GM23338 (cell line): ENCODE data around the gene PCSK2.

Experiments used
- CREB1 ChIP-seq: fragments of 250-450 bp; sonication (Bioruptor Pico); IDR thresholded peaks from 2 replicates; pipeline ENCODE4 v1.5.0; 2020; ENCODE audit warnings: low read depth, mild to moderate bottlenecking, moderate library complexity
- EZH2 ChIP-seq: fragments of 200-600 bp; sonication (generic); IDR thresholded peaks from one replicate; pipeline ENCODE4 v1.8.0; 2017; ENCODE audit warnings: antibody characterized with exemption, mild to moderate bottlenecking, low read depth; ENCODE audit not compliant: unreplicated experiment
- EZH2phosphoT487 ChIP-seq: fragments of 200-600 bp; sonication (generic); IDR thresholded peaks from one replicate; pipeline ENCODE4 v1.8.1; 2018; ENCODE audit warnings: antibody characterized with exemption; ENCODE audit not compliant: unreplicated experiment
- JUNB ChIP-seq: IDR thresholded peaks from one replicate; pipeline ENCODE4 v1.6.1; 2016; ENCODE audit warnings: antibody characterized with exemption; ENCODE audit not compliant: unreplicated experiment
- POLR2AphosphoS5 ChIP-seq: IDR thresholded peaks from 2 replicates; pipeline ENCODE4 v1.6.1; 2016; ENCODE audit warnings: antibody characterized with exemption, low read depth
- TF ChIP-seq, protein P1 (sequence below): IDR thresholded peaks from one replicate; pipeline ENCODE4 v1.6.1; 2018; ENCODE audit warnings: antibody characterized with exemption; ENCODE audit not compliant: unreplicated experiment
- TF ChIP-seq, protein P2 (sequence below), 2 experiments: fragments of 200-600 bp in 1 of 2; sonication (generic) in 1 of 2; conservative IDR thresholded peaks; 2 replicates each; pipeline versions ENCODE4 v1.5.1 to v1.6.1; 2016 to 2017; ENCODE audit warnings: antibody characterized with exemption in 2 of 2, low read depth in 2 of 2, mild to moderate bottlenecking in 2 of 2, moderate library complexity in 1 of 2

DNA sequence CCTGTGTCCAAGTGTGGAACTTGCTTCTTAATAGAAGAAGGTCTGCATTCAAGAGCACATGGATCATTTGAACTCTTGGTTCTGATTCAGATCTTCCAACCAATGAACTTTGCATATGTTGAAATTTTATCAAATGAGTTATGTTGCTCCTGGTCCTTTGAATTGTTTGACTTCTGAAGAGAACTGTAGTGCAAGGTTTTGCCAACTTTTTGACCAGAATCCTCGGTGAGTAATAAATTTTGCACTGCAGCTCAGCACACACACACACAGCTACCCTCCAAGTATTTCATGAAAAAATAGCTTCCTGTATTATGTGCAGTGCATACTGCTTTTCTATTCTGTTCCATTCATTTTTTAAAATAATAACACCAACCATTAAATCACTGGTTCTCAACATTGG lies 236.9 kb downstream of the PCSK2 start:
- TF ChIP-seq, protein P1, sequence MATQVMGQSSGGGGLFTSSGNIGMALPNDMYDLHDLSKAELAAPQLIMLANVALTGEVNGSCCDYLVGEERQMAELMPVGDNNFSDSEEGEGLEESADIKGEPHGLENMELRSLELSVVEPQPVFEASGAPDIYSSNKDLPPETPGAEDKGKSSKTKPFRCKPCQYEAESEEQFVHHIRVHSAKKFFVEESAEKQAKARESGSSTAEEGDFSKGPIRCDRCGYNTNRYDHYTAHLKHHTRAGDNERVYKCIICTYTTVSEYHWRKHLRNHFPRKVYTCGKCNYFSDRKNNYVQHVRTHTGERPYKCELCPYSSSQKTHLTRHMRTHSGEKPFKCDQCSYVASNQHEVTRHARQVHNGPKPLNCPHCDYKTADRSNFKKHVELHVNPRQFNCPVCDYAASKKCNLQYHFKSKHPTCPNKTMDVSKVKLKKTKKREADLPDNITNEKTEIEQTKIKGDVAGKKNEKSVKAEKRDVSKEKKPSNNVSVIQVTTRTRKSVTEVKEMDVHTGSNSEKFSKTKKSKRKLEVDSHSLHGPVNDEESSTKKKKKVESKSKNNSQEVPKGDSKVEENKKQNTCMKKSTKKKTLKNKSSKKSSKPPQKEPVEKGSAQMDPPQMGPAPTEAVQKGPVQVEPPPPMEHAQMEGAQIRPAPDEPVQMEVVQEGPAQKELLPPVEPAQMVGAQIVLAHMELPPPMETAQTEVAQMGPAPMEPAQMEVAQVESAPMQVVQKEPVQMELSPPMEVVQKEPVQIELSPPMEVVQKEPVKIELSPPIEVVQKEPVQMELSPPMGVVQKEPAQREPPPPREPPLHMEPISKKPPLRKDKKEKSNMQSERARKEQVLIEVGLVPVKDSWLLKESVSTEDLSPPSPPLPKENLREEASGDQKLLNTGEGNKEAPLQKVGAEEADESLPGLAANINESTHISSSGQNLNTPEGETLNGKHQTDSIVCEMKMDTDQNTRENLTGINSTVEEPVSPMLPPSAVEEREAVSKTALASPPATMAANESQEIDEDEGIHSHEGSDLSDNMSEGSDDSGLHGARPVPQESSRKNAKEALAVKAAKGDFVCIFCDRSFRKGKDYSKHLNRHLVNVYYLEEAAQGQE: no peak
- TF ChIP-seq, protein P2, sequence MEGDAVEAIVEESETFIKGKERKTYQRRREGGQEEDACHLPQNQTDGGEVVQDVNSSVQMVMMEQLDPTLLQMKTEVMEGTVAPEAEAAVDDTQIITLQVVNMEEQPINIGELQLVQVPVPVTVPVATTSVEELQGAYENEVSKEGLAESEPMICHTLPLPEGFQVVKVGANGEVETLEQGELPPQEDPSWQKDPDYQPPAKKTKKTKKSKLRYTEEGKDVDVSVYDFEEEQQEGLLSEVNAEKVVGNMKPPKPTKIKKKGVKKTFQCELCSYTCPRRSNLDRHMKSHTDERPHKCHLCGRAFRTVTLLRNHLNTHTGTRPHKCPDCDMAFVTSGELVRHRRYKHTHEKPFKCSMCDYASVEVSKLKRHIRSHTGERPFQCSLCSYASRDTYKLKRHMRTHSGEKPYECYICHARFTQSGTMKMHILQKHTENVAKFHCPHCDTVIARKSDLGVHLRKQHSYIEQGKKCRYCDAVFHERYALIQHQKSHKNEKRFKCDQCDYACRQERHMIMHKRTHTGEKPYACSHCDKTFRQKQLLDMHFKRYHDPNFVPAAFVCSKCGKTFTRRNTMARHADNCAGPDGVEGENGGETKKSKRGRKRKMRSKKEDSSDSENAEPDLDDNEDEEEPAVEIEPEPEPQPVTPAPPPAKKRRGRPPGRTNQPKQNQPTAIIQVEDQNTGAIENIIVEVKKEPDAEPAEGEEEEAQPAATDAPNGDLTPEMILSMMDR (conservative IDR thresholded peaks at IDR 0.05; ENCODE audit: low read depth in 2 of 2): no peak
- TF ChIP-seq POLR2AphosphoS5 (no peak), EZH2phosphoT487 (no peak), EZH2 (no peak), JUNB (no peak), CREB1 (no peak)
